GM18498 (cell line): Measurements from ENCODE around the gene PODXL.

ENCODE experiments used
- ATAC-seq: cut with Tn5 transposase; IDR thresholded peaks from one replicate; pipeline ENCODE4 v1.9.1; 2021; ENCODE audit warnings: mild to moderate bottlenecking, moderate library complexity; ENCODE audit not compliant: unreplicated experiment

The PODXL gene

GRCh38 chr7:131455001-131455400, 101.4 kb downstream of the PODXL start:
- no peak for ATAC-seq

DNA sequence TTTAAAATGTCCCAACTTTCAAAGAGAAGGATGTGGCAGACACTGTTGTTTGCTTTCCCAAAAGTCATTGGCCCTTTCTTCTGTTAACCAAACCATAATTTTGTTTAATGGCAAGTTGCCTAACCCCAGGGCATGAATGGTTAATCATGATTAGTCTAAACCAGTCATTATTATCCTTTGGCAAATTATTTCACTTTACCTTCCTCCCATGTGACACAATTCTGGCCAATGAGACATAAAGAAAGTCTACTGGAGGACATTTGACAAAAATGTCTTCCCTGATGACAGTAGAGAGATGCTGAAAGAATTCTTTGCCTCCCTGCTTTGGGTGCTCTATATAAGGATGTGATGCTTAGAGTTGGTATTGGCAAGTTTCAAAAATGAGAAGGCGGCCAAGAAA, 101.9 kb downstream of the PODXL start:
- ATAC-seq = no peak
